Keratinocyte (primary cell): Measurements from ENCODE around the gene TRIM29.

ENCODE experiments used
- EZH2 ChIP-seq: IDR thresholded peaks from one replicate; pipeline ENCODE4 v1.6.1; 2012; ENCODE audit warnings: inconsistent platforms, mild to moderate bottlenecking, low read length, moderate library complexity
- TF ChIP-seq, protein P1 (sequence below), 3 experiments: IDR thresholded peaks in 1 of 3; conservative IDR thresholded peaks in 1 of 3; optimal IDR thresholded peaks in 1 of 3; 2 replicates in 2 of 3; 3 replicates in 1 of 3; pipeline versions ENCODE3 to v1.5.1; 2011; ENCODE audit warnings: low read length in 3 of 3, mild to moderate bottlenecking in 3 of 3, moderate library complexity in 2 of 3, control low read depth in 1 of 3, inconsistent platforms in 1 of 3; ENCODE audit not compliant: insufficient read depth in 2 of 3; ENCODE audit errors: extremely low read depth in 1 of 3

DNA sequence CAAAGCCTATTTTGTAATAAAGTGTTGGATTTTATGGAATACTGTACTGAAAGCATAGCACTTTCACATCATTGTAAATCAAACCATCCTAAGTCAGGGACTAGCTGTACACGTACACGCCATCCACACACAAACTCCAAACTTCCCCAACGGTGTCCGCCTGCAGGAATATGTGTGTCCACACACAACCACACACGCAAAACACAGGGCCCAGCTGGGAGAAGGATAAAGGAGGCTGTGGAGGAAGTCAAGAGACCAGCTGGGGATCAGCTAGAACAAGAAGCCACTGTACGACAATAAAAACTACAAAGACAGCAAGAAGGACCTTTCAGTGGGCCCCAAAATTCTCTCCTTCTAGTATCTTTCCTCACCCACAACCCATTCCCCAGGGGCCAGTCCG lies 1.6 kb downstream of the TRIM29 start:
- TF ChIP-seq, protein P1, sequence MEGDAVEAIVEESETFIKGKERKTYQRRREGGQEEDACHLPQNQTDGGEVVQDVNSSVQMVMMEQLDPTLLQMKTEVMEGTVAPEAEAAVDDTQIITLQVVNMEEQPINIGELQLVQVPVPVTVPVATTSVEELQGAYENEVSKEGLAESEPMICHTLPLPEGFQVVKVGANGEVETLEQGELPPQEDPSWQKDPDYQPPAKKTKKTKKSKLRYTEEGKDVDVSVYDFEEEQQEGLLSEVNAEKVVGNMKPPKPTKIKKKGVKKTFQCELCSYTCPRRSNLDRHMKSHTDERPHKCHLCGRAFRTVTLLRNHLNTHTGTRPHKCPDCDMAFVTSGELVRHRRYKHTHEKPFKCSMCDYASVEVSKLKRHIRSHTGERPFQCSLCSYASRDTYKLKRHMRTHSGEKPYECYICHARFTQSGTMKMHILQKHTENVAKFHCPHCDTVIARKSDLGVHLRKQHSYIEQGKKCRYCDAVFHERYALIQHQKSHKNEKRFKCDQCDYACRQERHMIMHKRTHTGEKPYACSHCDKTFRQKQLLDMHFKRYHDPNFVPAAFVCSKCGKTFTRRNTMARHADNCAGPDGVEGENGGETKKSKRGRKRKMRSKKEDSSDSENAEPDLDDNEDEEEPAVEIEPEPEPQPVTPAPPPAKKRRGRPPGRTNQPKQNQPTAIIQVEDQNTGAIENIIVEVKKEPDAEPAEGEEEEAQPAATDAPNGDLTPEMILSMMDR (optimal IDR thresholded peaks at IDR 0.05 in 1 of 3, IDR thresholded peaks at IDR 0.05 in 1 of 3, conservative IDR thresholded peaks at IDR 0.05 in 1 of 3; ENCODE audit: extremely low read depth in 1 of 3, insufficient read depth in 2 of 3, low read length in 3 of 3): no peak
- no peak for TF ChIP-seq EZH2
